ENCODE measurements around the gene SLC35F1. TPM values are rescaled to one million over a fixed set of nuclear protein-coding genes. Genes with fewer than 3 reads are reported as not detected.

The SLC35F1 gene
- total and polyA plus RNA-seq, 2 donors (not counting 1 experiment from before 2014, with no cell fraction given) = 0.09 to 0.17 TPM

DNA sequence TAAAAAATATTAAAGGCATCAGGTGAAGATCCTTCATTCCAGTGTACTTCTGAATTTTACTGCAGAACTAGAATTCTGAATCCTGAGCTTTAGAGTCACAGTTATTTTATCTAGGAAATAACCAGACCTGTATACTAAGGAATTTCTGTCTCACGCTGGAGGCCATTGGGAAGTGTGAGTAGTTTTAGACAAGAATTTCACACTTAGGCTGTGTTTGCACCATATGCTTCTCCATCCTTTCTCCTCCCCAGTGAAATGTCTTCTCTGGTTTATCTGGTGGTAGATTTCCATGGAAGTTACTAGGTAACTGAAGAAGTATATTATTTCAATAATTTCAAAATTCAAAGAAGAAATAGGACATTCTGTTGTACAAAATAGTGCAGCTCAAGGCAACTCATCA, 83.1 kb downstream of the SLC35F1 start:
- DNase-seq (ENCODE audit: low read depth in 2 of 2) = no peak
- Histone ChIP-seq H3K27ac (ENCODE audit: insufficient read depth, low read length) (no peak overlapping the region), H2AFZ (ENCODE audit: low read length) (no peak overlapping the region), H3K4me1 (ENCODE audit: control insufficient read depth, extremely low read depth, insufficient read depth, low read length) (no peaks in the 10 kb centered on the region), H3K27me3 (ENCODE audit: control insufficient read depth, insufficient read depth, low read length) (no peaks in the 10 kb centered on the region), H4K20me1 (ENCODE audit: control insufficient read depth, extremely low read depth, insufficient read depth, low read length) (no peaks in the 10 kb centered on the region), H3K36me3 (ENCODE audit: control insufficient read depth, insufficient read depth, low read length) (no peaks in the 10 kb centered on the region), H3K4me3 (replicated peaks in 1 of 4; ENCODE audit: control extremely low read depth in 1 of 4, insufficient read depth in 1 of 4, low read depth in 3 of 4, low read length in 4 of 4) (no peak overlapping the region), H3K79me2 (ENCODE audit: control insufficient read depth, insufficient read depth, low read length) (no peaks in the 10 kb centered on the region), H3K4me2 (ENCODE audit: extremely low read depth, insufficient read depth, low read length) (no peak overlapping the region), H3K9ac (ENCODE audit: insufficient read depth, low read length) (no peak overlapping the region), H3K9me3 (ENCODE audit: control insufficient read depth, insufficient read depth, low read depth, low read length) (no peaks in the 10 kb centered on the region)
- no peak for TF ChIP-seq EZH2 (IDR thresholded peaks at IDR 0.05; ENCODE audit: low read length, missing control alignments)
- TF ChIP-seq, protein P1, sequence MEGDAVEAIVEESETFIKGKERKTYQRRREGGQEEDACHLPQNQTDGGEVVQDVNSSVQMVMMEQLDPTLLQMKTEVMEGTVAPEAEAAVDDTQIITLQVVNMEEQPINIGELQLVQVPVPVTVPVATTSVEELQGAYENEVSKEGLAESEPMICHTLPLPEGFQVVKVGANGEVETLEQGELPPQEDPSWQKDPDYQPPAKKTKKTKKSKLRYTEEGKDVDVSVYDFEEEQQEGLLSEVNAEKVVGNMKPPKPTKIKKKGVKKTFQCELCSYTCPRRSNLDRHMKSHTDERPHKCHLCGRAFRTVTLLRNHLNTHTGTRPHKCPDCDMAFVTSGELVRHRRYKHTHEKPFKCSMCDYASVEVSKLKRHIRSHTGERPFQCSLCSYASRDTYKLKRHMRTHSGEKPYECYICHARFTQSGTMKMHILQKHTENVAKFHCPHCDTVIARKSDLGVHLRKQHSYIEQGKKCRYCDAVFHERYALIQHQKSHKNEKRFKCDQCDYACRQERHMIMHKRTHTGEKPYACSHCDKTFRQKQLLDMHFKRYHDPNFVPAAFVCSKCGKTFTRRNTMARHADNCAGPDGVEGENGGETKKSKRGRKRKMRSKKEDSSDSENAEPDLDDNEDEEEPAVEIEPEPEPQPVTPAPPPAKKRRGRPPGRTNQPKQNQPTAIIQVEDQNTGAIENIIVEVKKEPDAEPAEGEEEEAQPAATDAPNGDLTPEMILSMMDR (conservative IDR thresholded peaks at IDR 0.05 in 1 of 2, IDR thresholded peaks at IDR 0.05 in 1 of 2; ENCODE audit: low read depth in 1 of 2, low read length in 2 of 2) = no peak

DNA sequence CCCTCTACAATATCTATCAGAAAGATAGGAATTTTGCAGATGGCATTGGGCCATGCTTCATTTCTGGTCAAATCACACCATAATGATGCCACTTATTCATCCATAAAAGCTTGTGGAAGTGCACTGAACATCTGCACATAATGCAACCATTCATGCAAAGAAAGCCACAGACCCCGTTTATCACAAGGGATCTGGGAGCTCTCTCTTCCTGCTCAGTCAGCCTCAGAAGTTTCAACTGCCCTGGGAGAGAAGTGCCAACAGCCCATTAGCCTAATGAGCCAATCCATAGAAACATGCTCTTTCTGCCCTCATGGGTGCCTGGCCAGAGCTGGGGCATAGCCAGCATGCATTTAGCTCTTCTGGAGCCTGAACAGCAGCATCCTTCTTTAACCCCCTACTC, 85.8 kb downstream of the SLC35F1 start:
- H3K79me2 ChIP-seq (ENCODE audit: control insufficient read depth, insufficient read depth, low read length) = no peaks in the 10 kb centered on the region
- DNase-seq (ENCODE audit: low read depth in 2 of 2) = peak in 1 of 2 donors; percentile 18
- no peak overlapping the region for H3K4me2 ChIP-seq (ENCODE audit: extremely low read depth, insufficient read depth, low read length)
- no peak overlapping the region for H3K27ac ChIP-seq (ENCODE audit: insufficient read depth, low read length)
- H3K4me1 ChIP-seq (ENCODE audit: control insufficient read depth, extremely low read depth, insufficient read depth, low read length) = no peaks in the 10 kb centered on the region
- H3K36me3 ChIP-seq (ENCODE audit: control insufficient read depth, insufficient read depth, low read length) = no peaks in the 10 kb centered on the region
- no peaks in the 10 kb centered on the region for H3K9me3 ChIP-seq (ENCODE audit: control insufficient read depth, insufficient read depth, low read depth, low read length)
- TF ChIP-seq, protein P1 (conservative IDR thresholded peaks at IDR 0.05 in 1 of 2, IDR thresholded peaks at IDR 0.05 in 1 of 2; ENCODE audit: low read depth in 1 of 2, low read length in 2 of 2) = no peak
- TF ChIP-seq EZH2 (IDR thresholded peaks at IDR 0.05; ENCODE audit: low read length, missing control alignments) = no peak
- H3K4me3 ChIP-seq (replicated peaks in 1 of 4; ENCODE audit: control extremely low read depth in 1 of 4, insufficient read depth in 1 of 4, low read depth in 3 of 4, low read length in 4 of 4) = no peak overlapping the region
- no peak overlapping the region for H2AFZ ChIP-seq (ENCODE audit: low read length)
- H3K9ac ChIP-seq (ENCODE audit: insufficient read depth, low read length) = no peak overlapping the region
- H4K20me1 ChIP-seq (ENCODE audit: control insufficient read depth, extremely low read depth, insufficient read depth, low read length) = no peaks in the 10 kb centered on the region
- H3K27me3 ChIP-seq (ENCODE audit: control insufficient read depth, insufficient read depth, low read length) = no peaks in the 10 kb centered on the region

DNA sequence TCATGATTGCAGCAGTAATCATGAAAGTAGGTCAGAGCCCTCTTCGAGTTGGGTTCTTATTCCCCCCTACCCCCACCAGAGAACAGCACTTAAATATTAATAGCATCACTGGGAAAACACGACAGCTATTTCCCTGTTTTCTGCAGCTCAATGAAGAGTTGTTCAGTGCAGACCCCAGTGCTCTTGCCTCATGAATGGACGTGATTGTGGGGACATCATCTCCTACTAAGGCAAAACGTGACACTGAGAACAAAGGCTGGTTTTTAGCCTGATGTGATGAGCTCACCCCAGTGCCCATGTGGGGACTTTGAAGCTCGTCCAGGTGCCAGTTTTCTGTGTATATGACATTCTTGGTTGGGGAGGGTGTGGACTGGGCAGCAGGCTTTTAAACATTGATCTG, 105.9 kb downstream of the SLC35F1 start:
- TF ChIP-seq, protein P1 (conservative IDR thresholded peaks at IDR 0.05 in 1 of 2, IDR thresholded peaks at IDR 0.05 in 1 of 2; ENCODE audit: low read depth in 1 of 2, low read length in 2 of 2) = no peak
- TF ChIP-seq EZH2 (IDR thresholded peaks at IDR 0.05; ENCODE audit: low read length, missing control alignments) = no peak
- H3K4me2 ChIP-seq (ENCODE audit: extremely low read depth, insufficient read depth, low read length) = no peak overlapping the region
- no peaks in the 10 kb centered on the region for H3K36me3 ChIP-seq (ENCODE audit: control insufficient read depth, insufficient read depth, low read length)
- DNase-seq (ENCODE audit: low read depth in 2 of 2) = no peak
- no peak overlapping the region for H3K9ac ChIP-seq (ENCODE audit: insufficient read depth, low read length)
- H3K9me3 ChIP-seq (ENCODE audit: control insufficient read depth, insufficient read depth, low read depth, low read length) = no peaks in the 10 kb centered on the region
- H4K20me1 ChIP-seq (ENCODE audit: control insufficient read depth, extremely low read depth, insufficient read depth, low read length) = no peaks in the 10 kb centered on the region
- no peak overlapping the region for H3K4me3 ChIP-seq (replicated peaks in 1 of 4; ENCODE audit: control extremely low read depth in 1 of 4, insufficient read depth in 1 of 4, low read depth in 3 of 4, low read length in 4 of 4)
- no peaks in the 10 kb centered on the region for H3K79me2 ChIP-seq (ENCODE audit: control insufficient read depth, insufficient read depth, low read length)
- no peaks in the 10 kb centered on the region for H3K4me1 ChIP-seq (ENCODE audit: control insufficient read depth, extremely low read depth, insufficient read depth, low read length)
- no peak overlapping the region for H3K27ac ChIP-seq (ENCODE audit: insufficient read depth, low read length)
- H2AFZ ChIP-seq (ENCODE audit: low read length) = no peak overlapping the region
- no peaks in the 10 kb centered on the region for H3K27me3 ChIP-seq (ENCODE audit: control insufficient read depth, insufficient read depth, low read length)
